Smooth muscle cell of bladder (primary cell): ENCODE results near the gene CADM4. TPM values are rescaled to one million over a fixed set of nuclear protein-coding genes. Genes with fewer than 3 reads are reported as not detected.

ENCODE experiments used
- total RNA-seq: library from RNA; depleted of rRNA; stranded (reverse); fragments of >200 nt; gene quantifications from 2 replicates; pipeline ENCODE4 v1.2.3, GENCODE V29; 2014

Gene CADM4, protein sequence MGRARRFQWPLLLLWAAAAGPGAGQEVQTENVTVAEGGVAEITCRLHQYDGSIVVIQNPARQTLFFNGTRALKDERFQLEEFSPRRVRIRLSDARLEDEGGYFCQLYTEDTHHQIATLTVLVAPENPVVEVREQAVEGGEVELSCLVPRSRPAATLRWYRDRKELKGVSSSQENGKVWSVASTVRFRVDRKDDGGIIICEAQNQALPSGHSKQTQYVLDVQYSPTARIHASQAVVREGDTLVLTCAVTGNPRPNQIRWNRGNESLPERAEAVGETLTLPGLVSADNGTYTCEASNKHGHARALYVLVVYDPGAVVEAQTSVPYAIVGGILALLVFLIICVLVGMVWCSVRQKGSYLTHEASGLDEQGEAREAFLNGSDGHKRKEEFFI
- total RNA-seq = 2.0 and 3.0 TPM in 2 replicates

DNA sequence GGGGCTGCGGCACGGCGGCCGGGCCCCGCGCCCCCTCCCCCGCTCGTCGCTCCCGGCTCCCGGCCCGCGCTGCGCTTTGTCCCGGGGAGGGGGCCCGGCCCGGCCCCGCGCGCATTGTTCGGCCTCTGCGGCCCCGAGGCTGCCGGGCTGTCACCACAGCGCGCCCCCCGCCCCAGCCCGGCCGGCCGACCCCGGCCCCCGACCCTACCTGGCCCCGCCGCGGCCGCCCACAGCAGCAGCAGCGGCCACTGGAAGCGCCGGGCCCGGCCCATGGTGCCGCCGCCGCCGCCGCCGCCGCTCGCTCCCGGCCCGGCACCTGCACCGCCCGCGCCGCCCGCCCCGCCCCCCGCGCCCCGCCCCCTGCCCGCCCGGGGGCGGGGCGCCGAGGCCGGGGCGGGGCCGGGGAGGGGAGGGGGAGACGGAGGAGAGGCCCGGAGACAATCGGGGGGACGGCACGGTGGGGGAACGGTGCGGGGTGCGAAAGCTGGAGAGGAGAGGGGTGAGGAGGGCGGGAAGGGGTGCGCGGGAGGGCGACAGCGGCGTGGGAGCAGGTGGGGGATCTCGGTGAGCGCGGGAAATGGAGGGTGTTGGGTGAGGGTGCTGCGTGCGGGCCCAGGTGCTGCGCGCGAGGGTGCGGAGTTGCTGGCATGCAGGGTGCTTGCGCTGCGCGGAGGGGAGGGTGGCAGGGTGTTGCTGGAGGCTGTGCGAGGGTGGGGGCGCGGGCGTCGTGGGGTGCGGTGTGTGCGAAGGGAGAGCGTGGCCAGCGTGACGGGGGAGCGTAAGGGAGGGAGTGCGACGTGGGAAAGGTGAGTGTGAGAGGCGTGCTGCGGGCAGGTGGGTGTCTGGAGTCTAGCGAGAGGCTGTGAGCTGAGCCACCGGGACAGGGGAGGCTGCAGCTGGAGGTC is at the start of gene CADM4:
CADM4 (minus strand) TSS at position 332 of the 905 bp plus-strand sequence; CDS start at position 272, 60 bp downstream.

DNA sequence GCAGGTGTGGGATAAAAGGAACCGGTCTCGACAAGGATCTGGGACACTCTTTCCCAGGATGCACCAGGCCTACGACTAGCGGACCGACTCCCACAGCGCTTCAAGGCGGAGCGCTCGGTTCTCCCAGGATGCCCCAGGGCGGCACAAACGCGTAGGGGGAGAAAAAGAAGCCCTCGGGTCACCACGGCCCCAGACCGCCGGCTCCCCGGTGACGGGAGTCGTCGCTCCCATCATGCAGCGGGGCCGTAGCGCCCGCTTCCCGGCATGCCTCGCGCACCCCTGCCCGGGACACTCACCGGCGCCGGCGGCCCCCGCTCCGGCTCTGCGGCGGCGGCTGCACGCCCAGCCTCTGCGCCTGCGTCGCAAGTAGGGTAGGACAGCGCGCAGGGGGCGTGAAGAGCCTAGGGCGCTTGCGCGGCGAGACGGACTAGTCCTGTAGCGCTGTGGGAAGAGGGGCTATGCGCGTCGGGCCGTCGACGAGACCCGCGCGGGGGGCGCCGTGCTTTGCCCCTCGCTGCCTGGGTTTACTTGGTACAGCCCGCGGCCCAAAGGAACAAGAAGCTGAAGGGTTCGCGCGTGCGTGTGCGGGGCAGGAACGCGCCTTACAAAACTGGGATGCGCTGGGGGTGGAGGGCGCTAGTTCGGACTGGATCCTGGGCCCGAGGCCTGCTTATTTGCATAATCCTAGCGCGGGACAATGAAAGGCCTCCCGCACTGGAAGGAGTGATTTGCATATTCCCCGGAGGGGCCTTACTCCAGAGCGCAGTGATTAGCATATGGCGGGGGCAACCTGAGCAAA is 20.2 kb downstream of the CADM4 start, which contains the start of gene ZNF428:
ZNF428 (minus strand) TSS at position 368 of the 799 bp plus-strand sequence. CDS start 5,325 bp downstream, outside the sequence.

DNA sequence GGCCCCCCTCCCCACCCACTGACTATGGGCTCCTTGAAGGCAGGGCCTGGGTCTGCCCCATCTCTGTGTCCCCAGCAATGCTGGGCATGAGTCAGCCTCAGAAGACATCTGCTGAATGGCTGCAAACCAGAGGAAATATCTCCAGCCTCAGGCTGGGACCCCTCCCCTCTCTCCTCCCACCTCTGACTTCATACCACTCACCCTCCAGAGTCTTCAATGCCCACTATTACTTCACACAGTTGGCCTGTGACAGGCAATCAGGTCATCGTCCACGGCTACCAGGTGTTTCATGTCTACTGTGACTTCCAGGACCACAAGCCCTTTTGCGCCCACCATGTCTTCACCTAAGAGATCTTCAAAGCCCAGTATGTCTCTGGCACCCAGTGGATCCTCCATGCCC is 27.9 kb downstream of the CADM4 start, which contains the start of gene SRRM5:
SRRM5 (plus strand) TSS at position 301 of the 400 bp plus-strand sequence; CDS start at position 335, 34 bp downstream.

DNA sequence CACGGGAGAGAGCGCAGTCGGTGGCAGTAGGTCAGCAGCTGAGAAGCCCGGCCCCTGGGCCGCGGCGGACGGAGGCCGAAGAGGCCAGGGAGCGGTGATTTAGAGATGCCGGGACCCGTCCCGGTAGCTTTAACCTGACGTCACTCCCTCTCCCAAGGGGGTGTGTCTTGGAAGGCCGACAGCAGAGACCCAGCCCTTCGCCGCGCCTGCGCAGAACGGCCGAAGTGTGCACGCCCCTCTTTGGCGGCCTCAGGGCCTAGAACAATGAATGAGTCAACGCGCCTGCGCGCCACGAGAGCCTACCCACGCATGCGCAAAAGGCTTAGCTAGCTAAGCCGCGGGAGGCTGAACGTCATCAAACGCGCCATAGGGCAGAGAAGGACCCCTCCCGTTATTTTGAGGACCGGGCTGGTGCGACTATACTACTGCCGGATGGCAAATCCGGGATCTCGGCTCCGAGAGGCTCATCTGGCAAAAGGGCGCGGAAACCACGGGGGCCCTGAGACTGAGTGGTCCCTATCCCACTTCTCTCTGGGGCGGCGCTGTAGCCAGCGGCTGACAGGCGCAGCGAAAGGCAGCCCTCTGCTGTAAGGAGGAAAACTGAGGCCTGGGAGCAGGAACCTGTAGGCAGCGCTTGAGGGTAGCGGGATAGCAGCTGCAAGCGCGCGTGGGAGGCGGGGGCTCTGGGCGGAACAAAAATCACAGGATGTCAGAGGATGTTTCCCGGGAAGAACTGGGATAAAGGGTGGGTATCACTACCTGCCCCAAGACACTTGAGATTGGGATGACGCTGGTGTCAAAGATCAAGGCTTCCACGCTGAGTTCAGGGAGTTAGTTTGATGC is 43.4 kb downstream of the CADM4 start, which contains the start of the genes IRGQ and ZNF576:
IRGQ (minus strand) TSS at position 136 of the 843 bp plus-strand sequence. CDS start 796 bp downstream, outside the sequence.
ZNF576 (plus strand) TSS at position 597 of the 843 bp plus-strand sequence. CDS start 514 bp downstream, outside the sequence.

DNA sequence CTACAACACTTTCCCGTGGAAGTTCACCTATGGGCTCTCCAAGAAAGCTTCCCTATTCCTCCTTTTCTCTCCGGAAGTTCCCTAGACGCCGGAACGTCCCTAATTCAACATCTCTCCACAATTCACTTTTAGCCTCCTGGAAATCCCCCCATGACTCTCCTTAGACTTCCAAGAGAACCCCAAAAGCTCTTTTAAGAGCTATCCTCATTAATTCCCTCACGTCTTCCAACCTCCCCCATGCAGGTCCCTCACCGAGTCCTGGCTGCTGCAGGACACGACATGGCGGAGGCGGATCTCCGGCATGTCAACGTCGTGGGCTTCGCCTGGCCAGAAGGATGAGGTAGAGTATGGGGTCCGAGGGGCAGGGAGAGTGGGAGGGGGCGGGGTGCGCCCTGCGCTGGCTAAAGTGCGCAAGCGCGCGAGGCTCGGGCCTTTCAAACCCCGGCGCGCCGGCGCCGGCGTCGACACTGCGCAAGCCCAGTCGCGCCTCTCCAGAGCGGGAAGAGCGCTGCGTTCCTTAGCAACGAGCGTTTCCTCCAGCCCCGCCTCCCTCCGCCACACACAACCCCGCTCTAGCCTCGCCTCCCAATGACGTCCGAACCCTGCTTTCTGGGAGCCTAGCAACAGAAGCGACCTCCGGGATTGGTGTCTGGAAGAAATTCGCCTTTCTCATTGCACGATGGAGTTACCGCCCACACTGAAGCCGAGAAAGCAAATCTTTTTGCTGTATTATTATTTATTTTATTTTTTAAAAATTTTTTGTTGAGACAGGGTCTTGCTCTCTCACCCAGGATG is 64.3 kb downstream of the CADM4 start, which contains the start of the genes PINLYP and XRCC1:
PINLYP (plus strand) TSS at position 646 of the 795 bp plus-strand sequence. CDS start 1,391 bp downstream, outside the sequence.
XRCC1 (minus strand) TSS at position 372 of the 795 bp plus-strand sequence; CDS start at position 303, 69 bp downstream.

Other genes starting within 250 kb of the CADM4 start
- not detected in 2 replicates for gene TEX101, start 225.0 kb downstream of the CADM4 start, total RNA-seq
- gene LYPD3, start 174.2 kb downstream of the CADM4 start, total RNA-seq = 0.09 and 0.14 TPM in 2 replicates
- 15.4 and 19.2 TPM in 2 replicates for gene PHLDB3, start 135.1 kb downstream of the CADM4 start, total RNA-seq
- gene ETHE1, start 112.6 kb downstream of the CADM4 start, total RNA-seq = 92.9 and 117 TPM in 2 replicates
- 0.14 and 0.28 TPM in 2 replicates for gene ZNF575, start 106.7 kb downstream of the CADM4 start, total RNA-seq
- gene XRCC1, start 64.3 kb downstream of the CADM4 start, total RNA-seq = 7.7 and 11.8 TPM in 2 replicates
- 0.55 and 1.4 TPM in 2 replicates for gene PINLYP, start 64.0 kb downstream of the CADM4 start, total RNA-seq
- gene IRGQ, start 43.7 kb downstream of the CADM4 start, total RNA-seq = 15.6 and 17.4 TPM in 2 replicates
- 7.1 and 11.4 TPM in 2 replicates for gene ZNF576, start 43.3 kb downstream of the CADM4 start, total RNA-seq
- gene SRRM5, start 27.8 kb downstream of the CADM4 start, total RNA-seq = not detected in 2 replicates
- gene ZNF428, start 20.2 kb downstream of the CADM4 start, total RNA-seq = 35.0 and 37.5 TPM in 2 replicates
- 75.2 and 84.7 TPM in 2 replicates for gene PLAUR, start 30.3 kb upstream of the CADM4 start, total RNA-seq
- not detected in 2 replicates for gene IRGC, start 76.2 kb upstream of the CADM4 start, total RNA-seq
- gene SMG9, start 115.1 kb upstream of the CADM4 start, total RNA-seq = 5.5 and 7.4 TPM in 2 replicates
- gene KCNN4, start 141.1 kb upstream of the CADM4 start, total RNA-seq = 0.28 and 0.55 TPM in 2 replicates
- 0.14 and 0.74 TPM in 2 replicates for gene LYPD5, start 162.6 kb upstream of the CADM4 start, total RNA-seq
- gene ZNF283, start 187.5 kb upstream of the CADM4 start, total RNA-seq = 11.4 and 14.1 TPM in 2 replicates
- 3.3 and 3.4 TPM in 2 replicates for gene ZNF404, start 244.1 kb upstream of the CADM4 start, total RNA-seq